Measurements from ENCODE around the gene TMEM184B. TPM values are rescaled to one million over a fixed set of nuclear protein-coding genes. Genes with fewer than 3 reads are reported as not detected.

TMEM184B gene
- total RNA-seq, 1 donor from 2014 or later, result 121 TPM

GRCh38 chr22:38172832-38173640 is 99.8 kb downstream of the TMEM184B start:
- H3K36me3 Mint-ChIP-seq (ENCODE audit: low read depth), result peaks cover under 1% of the 10 kb centered on the region
- H3K4me3 Mint-ChIP-seq (ENCODE audit: unreplicated experiment), result no peak overlapping the region
- no peak for TF ChIP-seq CTCF (IDR thresholded peaks at IDR 0.05)
- H3K27ac Mint-ChIP-seq (ENCODE audit: unreplicated experiment), result peak overlapping the region; percentile 12
- no peak for DNase-seq (ENCODE audit: low spot score)
- H3K27me3 Mint-ChIP-seq (ENCODE audit: low read depth), result no peaks in the 10 kb centered on the region
- H3K9me3 Mint-ChIP-seq (ENCODE audit: low read depth), result no peaks in the 10 kb centered on the region
- H3K4me1 Mint-ChIP-seq (ENCODE audit: low read depth), result peaks cover 31% of the 10 kb centered on the region

- peaks cover 25% of the 10 kb centered on the region for H3K4me1 Mint-ChIP-seq (ENCODE audit: low read depth)
- H3K36me3 Mint-ChIP-seq (ENCODE audit: low read depth), result peaks cover 3% of the 10 kb centered on the region
- H3K27me3 Mint-ChIP-seq (ENCODE audit: low read depth), result no peaks in the 10 kb centered on the region
- no peak for DNase-seq (ENCODE audit: low spot score)
- no peaks in the 10 kb centered on the region for H3K9me3 Mint-ChIP-seq (ENCODE audit: low read depth)
- peak overlapping the region; percentile 28 for H3K27ac Mint-ChIP-seq (ENCODE audit: unreplicated experiment)
- H3K4me3 Mint-ChIP-seq (ENCODE audit: unreplicated experiment), result no peak overlapping the region
- TF ChIP-seq CTCF (IDR thresholded peaks at IDR 0.05), result no peak
Observed at GRCh38 chr22:38171927-38172831, 100.6 kb downstream of the TMEM184B start.

GRCh38 chr22:38170469-38170868 is 102.3 kb downstream of the TMEM184B start:
- no peak for TF ChIP-seq CTCF (IDR thresholded peaks at IDR 0.05)
- Mint-ChIP-seq H3K4me3 (ENCODE audit: unreplicated experiment) (no peak overlapping the region), H3K4me1 (ENCODE audit: low read depth) (peaks cover 17% of the 10 kb centered on the region), H3K27me3 (ENCODE audit: low read depth) (no peaks in the 10 kb centered on the region), H3K36me3 (ENCODE audit: low read depth) (peaks cover 3% of the 10 kb centered on the region), H3K27ac (ENCODE audit: unreplicated experiment) (no peak overlapping the region), H3K9me3 (ENCODE audit: low read depth) (no peaks in the 10 kb centered on the region)
- no peak for DNase-seq (ENCODE audit: low spot score)

Other genes starting within 250 kb of the TMEM184B start
- gene PICK1, start 215.6 kb downstream of the TMEM184B start, total RNA-seq, result 13.5 to 22.6 TPM (median 19.1 TPM) in 3 replicates
- 0.50 TPM in 1 of 3 replicates, not detected in the others for gene SLC16A8, start 188.8 kb downstream of the TMEM184B start, total RNA-seq
- 0.21 to 0.42 TPM in 2 of 3 replicates, not detected in the other for gene BAIAP2L2, start 162.3 kb downstream of the TMEM184B start, total RNA-seq
- 16.3 to 30.2 TPM (median 21.0 TPM) in 3 replicates for gene PLA2G6, start 91.2 kb downstream of the TMEM184B start, total RNA-seq
- gene MAFF, start 71.0 kb downstream of the TMEM184B start, total RNA-seq, result 1.7 to 9.9 TPM (median 8.5 TPM) in 3 replicates
- 126 to 132 TPM (median 129 TPM) in 3 replicates for gene CSNK1E, start 44.4 kb upstream of the TMEM184B start, total RNA-seq
- gene KCNJ4, start 182.2 kb upstream of the TMEM184B start, total RNA-seq, result 0.27 to 0.33 TPM (median 0.27 TPM) in 3 replicates
- gene KDELR3, start 195.1 kb upstream of the TMEM184B start, total RNA-seq, result 127 to 137 TPM (median 134 TPM) in 3 replicates
- 306 to 362 TPM (median 321 TPM) in 3 replicates for gene DDX17, start 233.3 kb upstream of the TMEM184B start, total RNA-seq

Data from chondrocyte (in vitro differentiated cells).